H1 (cell line): Measurements from ENCODE around the gene FAH. TPM values are rescaled to one million over a fixed set of nuclear protein-coding genes. Genes with fewer than 3 reads are reported as not detected.

Source experiments
- CTCF ChIA-PET: fragments of 300-600 bp; sonication (Branson Sonifier 250); formaldehyde crosslinking; loops from one replicate; lab custom pipeline; 2021; ENCODE audit not compliant: partially characterized antibody; lab: Charles Lee
- POLR2A ChIA-PET: fragments of 300-600 bp; sonication (Branson Sonifier 250); formaldehyde crosslinking; loops from one replicate; lab custom pipeline; 2021; ENCODE audit warnings: inconsistent platforms; ENCODE audit not compliant: partially characterized antibody; lab: Charles Lee
- DNase-seq, 2 experiments: peaks; one replicate each; pipeline versions ENCODE4 v3.0.0 to v3.0.0-alpha.2; 2010 to 2022; ENCODE audit warnings: low spot score in 2 of 2, low read depth in 1 of 2, mixed read lengths in 1 of 2
- FAIRE-seq: peaks from 2 replicates; lab custom pipeline; 2011; peaks lifted over from hg19 to GRCh38; lab: Jason Lieb, UNC
- H2AFZ ChIP-seq: 2 replicates; pipeline ENCODE4 v1.8.1; 2012; ENCODE audit warnings: low read length, inconsistent platforms
- H2AK5ac ChIP-seq: 2 replicates; pipeline ENCODE4 v1.6.1; 2013; ENCODE audit warnings: low read depth, low read length
- H2BK120ac ChIP-seq: replicated peaks from 2 replicates; pipeline ENCODE3; 2013; ENCODE audit warnings: low read depth, low read length, inconsistent platforms
- H2BK12ac ChIP-seq: 2 replicates; pipeline ENCODE4 v1.6.1; 2013; ENCODE audit warnings: low read depth, low read length
- H2BK15ac ChIP-seq: 2 replicates; pipeline ENCODE4 v1.6.1; 2013; ENCODE audit warnings: low read length
- H2BK20ac ChIP-seq: 2 replicates; pipeline ENCODE4 v1.6.1; 2013; ENCODE audit warnings: low read length
- H2BK5ac ChIP-seq: 2 replicates; pipeline ENCODE4 v1.6.1; 2013; ENCODE audit warnings: low read depth, low read length
- H3K14ac ChIP-seq: 2 replicates; pipeline ENCODE4 v1.6.1; 2013; ENCODE audit warnings: inconsistent platforms; ENCODE audit not compliant: insufficient read length
- H3K18ac ChIP-seq: 2 replicates; pipeline ENCODE4 v1.6.1; 2013; ENCODE audit warnings: low read length; ENCODE audit errors: extremely low read depth
- H3K23ac ChIP-seq: 2 replicates; pipeline ENCODE4 v1.6.1; 2013; ENCODE audit warnings: inconsistent platforms; ENCODE audit not compliant: insufficient read length
- H3K23me2 ChIP-seq: 2 replicates; pipeline ENCODE4 v1.6.1; 2013; ENCODE audit warnings: low read depth, low read length
- H3K27ac ChIP-seq: 2 replicates; pipeline ENCODE4 v1.6.1; 2011; ENCODE audit warnings: low read depth, low read length, inconsistent platforms
- H3K27me3 ChIP-seq, 4 experiments: replicated peaks in 1 of 4; 1 replicate in 1 of 4; 2 replicates in 3 of 4; pipeline versions ENCODE4 v1.6.1 to v1.8.1; 2011 to 2013; ENCODE audit warnings: low read length in 3 of 4, mild to moderate bottlenecking in 3 of 4, inconsistent platforms in 2 of 4, mixed read lengths in 2 of 4, moderate library complexity in 1 of 4; ENCODE audit not compliant: control insufficient read depth in 3 of 4, insufficient read depth in 3 of 4; ENCODE audit errors: extremely low read depth in 1 of 4
- H3K36me3 ChIP-seq, 4 experiments: 2 replicates each; pipeline versions ENCODE4 v1.6.1 to v1.8.1; 2011 to 2013; ENCODE audit warnings: mild to moderate bottlenecking in 4 of 4, low read length in 3 of 4, moderate library complexity in 2 of 4, control low read depth in 1 of 4, inconsistent platforms in 1 of 4; ENCODE audit not compliant: insufficient read depth in 4 of 4, control insufficient read depth in 2 of 4
- H3K4ac ChIP-seq: replicated peaks from 2 replicates; pipeline ENCODE3; 2013; ENCODE audit warnings: low read length, low read depth, mixed read lengths, inconsistent platforms; ENCODE audit not compliant: insufficient read length
- H3K4me1 ChIP-seq, 4 experiments: replicated peaks in 1 of 4; 1 replicate in 1 of 4; 2 replicates in 3 of 4; pipeline versions ENCODE4 v1.6.1 to v1.8.1; 2011 to 2013; ENCODE audit warnings: low read length in 3 of 4, inconsistent platforms in 2 of 4, mixed read lengths in 1 of 4; ENCODE audit not compliant: insufficient read depth in 4 of 4, control insufficient read depth in 3 of 4
- H3K4me2 ChIP-seq, 2 experiments: 2 replicates each; pipeline versions ENCODE4 v1.6.1 to v1.8.1; 2011 to 2013; ENCODE audit warnings: low read depth in 2 of 2, low read length in 2 of 2, control low read depth in 1 of 2, inconsistent platforms in 1 of 2, mild to moderate bottlenecking in 1 of 2; ENCODE audit not compliant: insufficient read depth in 1 of 2
- H3K4me3 ChIP-seq, 4 experiments: fragments of 200-600, 300-600 bp in 1 of 4; sonication (generic), shearing (Covaris generic), sonication (Bioruptor Twin) in 1 of 4; 2 replicates each; pipeline versions ENCODE4 v1.5.1 to v1.8.1; 2011 to 2016; ENCODE audit warnings: low read length in 4 of 4, low read depth in 3 of 4, control low read depth in 2 of 4, inconsistent platforms in 2 of 4, mild to moderate bottlenecking in 2 of 4, mixed read lengths in 1 of 4, moderate library complexity in 1 of 4; ENCODE audit not compliant: insufficient read depth in 2 of 4; ENCODE audit errors: extremely low read depth in 1 of 4
- H3K56ac ChIP-seq: replicated peaks from 2 replicates; pipeline ENCODE3; 2013; ENCODE audit warnings: low read depth, mild to moderate bottlenecking, mixed read lengths, low read length, inconsistent platforms; ENCODE audit not compliant: insufficient read length
- H3K79me1 ChIP-seq: 2 replicates; pipeline ENCODE4 v1.6.1; 2013; ENCODE audit warnings: low read depth, low read length, control low read depth
- H3K79me2 ChIP-seq, 2 experiments: 2 replicates each; pipeline versions ENCODE4 v1.6.1 to v1.8.1; 2012 to 2013; ENCODE audit warnings: low read length in 2 of 2, mild to moderate bottlenecking in 2 of 2, inconsistent platforms in 1 of 2; ENCODE audit not compliant: insufficient read depth in 2 of 2, control insufficient read depth in 1 of 2
- H3K9ac ChIP-seq, 4 experiments: replicated peaks in 1 of 4; 1 replicate in 1 of 4; 2 replicates in 3 of 4; pipeline versions ENCODE4 v1.6.1 to v1.8.1; 2011 to 2013; ENCODE audit warnings: low read depth in 3 of 4, low read length in 3 of 4, control low read depth in 2 of 4, mild to moderate bottlenecking in 2 of 4, moderate library complexity in 2 of 4, inconsistent platforms in 1 of 4; ENCODE audit errors: extremely low read depth in 1 of 4
- H3K9me3 ChIP-seq, 2 experiments: 2 replicates each; pipeline versions ENCODE4 v1.6.1 to v1.8.1; 2012 to 2013; ENCODE audit warnings: mild to moderate bottlenecking in 2 of 2, moderate library complexity in 2 of 2, control low read depth in 1 of 2, inconsistent platforms in 1 of 2, low read depth in 1 of 2, low read length in 1 of 2, mixed read lengths in 1 of 2; ENCODE audit not compliant: insufficient read depth in 2 of 2
- H4K20me1 ChIP-seq, 2 experiments: replicated peaks in 1 of 2; 2 replicates each; pipeline versions ENCODE3 to v1.8.1; 2011 to 2013; ENCODE audit warnings: inconsistent platforms in 2 of 2, low read length in 2 of 2, mild to moderate bottlenecking in 1 of 2; ENCODE audit not compliant: insufficient read depth in 2 of 2, control insufficient read depth in 1 of 2
- H4K5ac ChIP-seq: 2 replicates; pipeline ENCODE4 v1.6.1; 2013; ENCODE audit warnings: low read length, low read depth, mixed read lengths, inconsistent platforms; ENCODE audit not compliant: insufficient read length
- H4K8ac ChIP-seq: 2 replicates; pipeline ENCODE4 v1.8.0; 2013; ENCODE audit warnings: mild to moderate bottlenecking, moderate library complexity, low read length, inconsistent platforms; ENCODE audit not compliant: insufficient read depth; ENCODE audit errors: extremely low read depth
- H4K91ac ChIP-seq: replicated peaks from 2 replicates; pipeline ENCODE3; 2013; ENCODE audit warnings: low read length, mixed read lengths, inconsistent platforms; ENCODE audit not compliant: insufficient read length
- KDM5A ChIP-seq: fragments of 200-600 bp; IDR thresholded peaks from 2 replicates; pipeline ENCODE4 v1.7.1; 2012; ENCODE audit warnings: mild to moderate bottlenecking, low read length, inconsistent platforms, mixed read lengths
- WGBS, 2 experiments: shearing (Covaris generic) in 1 of 2; methylation state at CpG; one replicate each; pipeline versions ENCODE4 v1.1.6 to v1.1.7; 2013 to 2015; ENCODE audit warnings: low lambda C conversion rate in 2 of 2, mixed read lengths in 2 of 2, inconsistent platforms in 1 of 2, low coverage in 1 of 2, missing lambda C conversion rate in 1 of 2; ENCODE audit not compliant: insufficient replicate concordance in 2 of 2, insufficient coverage in 1 of 2, insufficient read length in 1 of 2; ENCODE audit errors: extremely low coverage in 1 of 2, missing lambda C conversion rate in 1 of 2; 5-methylcytosine and 5-hydroxymethylcytosine counted together
- polyA plus RNA-seq, 7 experiments: library from polyadenylated mRNA; depleted of rRNA in 3 of 7; stranded (reverse) in 5 of 7; unstranded in 2 of 7; fragments of >200 nt in 5 of 7; fragments of 200-250 nt in 2 of 7; gene quantifications; 1 replicate in 5 of 7; 2 replicates in 1 of 7; 4 replicates in 1 of 7; pipeline versions ENCODE4 v1.2.1 to v1.2.3, GENCODE V29; 2011 to 2013; ENCODE audit warnings: missing spikeins in 2 of 7, mixed read lengths in 2 of 7
- total RNA-seq: library from RNA; stranded (reverse); fragmentation: NEBNext Ultra II Directional; extraction: Animal tissue kit (Norgen Biotek cat#: 25700); gene quantifications from 2 replicates; pipeline ENCODE4 v1.2.1, GENCODE V29; 2021

The FAH gene
- total and polyA plus RNA-seq, 2 of the 8 experiments (the other 6 are each of a cell fraction or from before 2014, with no cell fraction given) = 20.0 to 21.7 TPM

GRCh38 chr15:80127911-80128310 lies 24.9 kb upstream of the FAH start:
- Histone ChIP-seq H4K8ac (no peak overlapping the region), H2AFZ (no peak overlapping the region), H3K36me3 (peaks cover 4 to 39% (median 16%) of the 10 kb centered on the region in 4 experiments; a peak in 7 of 8 replicates), H3K23me2 (no peaks in the 10 kb centered on the region), H3K27me3 (no peaks in the 10 kb centered on the region), H3K4ac (no peak overlapping the region), H3K14ac (no peak overlapping the region), H2BK120ac (no peak overlapping the region), H2BK15ac (no peak overlapping the region), H3K79me2 (no peaks in the 10 kb centered on the region), H3K9me3 (no peaks in the 10 kb centered on the region), H4K20me1 (no peaks in the 10 kb centered on the region), H4K5ac (no peak overlapping the region), H3K4me3 (no peak overlapping the region), H3K18ac (no peak overlapping the region), H2BK12ac (no peak overlapping the region), H3K4me1 (no peaks in the 10 kb centered on the region), H3K4me2 (no peak overlapping the region), H2BK5ac (no peak overlapping the region)
- FAIRE-seq = no peak
- ChIA-PET CTCF (interaction anchor here (0.6 to 1.8 kb wide), 3 partner anchors 18 to 45 kb away, joined by 3 to 4 read pairs (median 4); no protein-coding TSS in a partner anchor), POLR2A (no interaction called here)
- 91% methylated on average over 2 of the region's 2 CpGs; no CpG with 5 or more reads in 1 of the 2 experiments for WGBS, 2 experiments
- DNase-seq = no peak
- TF ChIP-seq KDM5A = no peak
- TF ChIP-seq, all 59 proteins: peak for 0
- no peak overlapping the region for H3K9ac ChIP-seq
- no peak overlapping the region for H3K27ac ChIP-seq
- no peak overlapping the region for H3K23ac ChIP-seq
- H3K56ac ChIP-seq = no peak overlapping the region
- H2BK20ac ChIP-seq = no peak overlapping the region
- H3K79me1 ChIP-seq = no peaks in the 10 kb centered on the region
- no peak overlapping the region for H2AK5ac ChIP-seq
- H4K91ac ChIP-seq = no peak overlapping the region
